Fibroblast of peridontal ligament (primary cell): ENCODE data around the gene CARHSP1.
A peak's percentile ranks its signal among the peaks of the same experiment; 100 is the strongest.
"Not testable (repeated sequence)": the region's sequence is repeated elsewhere in the genome, so short reads cannot be mapped to it uniquely, and the experiment has no call there.

Source experiments
- DNase-seq: peaks from one replicate; pipeline ENCODE4 v3.0.0-alpha.2; 2010; ENCODE audit errors: extremely low read depth

Gene CARHSP1

DNA sequence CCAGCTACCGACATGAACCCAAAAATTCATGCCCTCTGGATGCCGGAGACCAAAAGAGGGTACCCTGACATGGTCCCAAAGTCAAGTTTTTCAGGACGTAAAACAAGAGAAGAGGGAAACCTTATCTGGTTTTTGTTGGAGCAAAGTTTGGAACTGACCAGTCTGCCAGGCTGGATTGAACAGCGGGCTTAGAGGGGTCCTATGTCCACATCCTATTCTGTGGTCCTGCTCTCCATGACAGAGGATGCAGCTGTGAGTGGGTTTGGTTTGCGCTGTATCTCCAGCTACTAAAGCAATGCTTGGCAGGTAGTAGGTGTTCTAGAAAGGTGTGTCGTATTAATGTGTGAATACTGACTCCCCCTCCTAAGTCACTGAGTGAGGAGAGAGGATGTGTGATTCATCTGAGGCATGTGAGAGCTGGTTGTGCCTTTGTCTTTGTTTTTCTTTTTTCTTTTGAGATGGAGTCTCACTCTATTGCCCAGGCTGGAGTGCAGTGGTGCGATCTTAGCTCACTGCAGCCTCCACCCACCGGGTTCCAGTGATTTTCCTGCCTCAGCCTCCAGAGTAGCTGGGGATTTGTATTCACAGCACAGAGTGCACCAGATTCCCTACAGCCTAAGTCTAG is 40.2 kb downstream of the CARHSP1 start:
- no peak for DNase-seq

GRCh38 chr16:8826278-8826879 is 42.4 kb downstream of the CARHSP1 start:
- no peak for DNase-seq

- DNase-seq = no peak
Measured at GRCh38 chr16:8822403-8822802, 46.4 kb downstream of the CARHSP1 start.

- no peak for DNase-seq
Measured at GRCh38 chr16:8819411-8820034, 49.3 kb downstream of the CARHSP1 start.

DNA sequence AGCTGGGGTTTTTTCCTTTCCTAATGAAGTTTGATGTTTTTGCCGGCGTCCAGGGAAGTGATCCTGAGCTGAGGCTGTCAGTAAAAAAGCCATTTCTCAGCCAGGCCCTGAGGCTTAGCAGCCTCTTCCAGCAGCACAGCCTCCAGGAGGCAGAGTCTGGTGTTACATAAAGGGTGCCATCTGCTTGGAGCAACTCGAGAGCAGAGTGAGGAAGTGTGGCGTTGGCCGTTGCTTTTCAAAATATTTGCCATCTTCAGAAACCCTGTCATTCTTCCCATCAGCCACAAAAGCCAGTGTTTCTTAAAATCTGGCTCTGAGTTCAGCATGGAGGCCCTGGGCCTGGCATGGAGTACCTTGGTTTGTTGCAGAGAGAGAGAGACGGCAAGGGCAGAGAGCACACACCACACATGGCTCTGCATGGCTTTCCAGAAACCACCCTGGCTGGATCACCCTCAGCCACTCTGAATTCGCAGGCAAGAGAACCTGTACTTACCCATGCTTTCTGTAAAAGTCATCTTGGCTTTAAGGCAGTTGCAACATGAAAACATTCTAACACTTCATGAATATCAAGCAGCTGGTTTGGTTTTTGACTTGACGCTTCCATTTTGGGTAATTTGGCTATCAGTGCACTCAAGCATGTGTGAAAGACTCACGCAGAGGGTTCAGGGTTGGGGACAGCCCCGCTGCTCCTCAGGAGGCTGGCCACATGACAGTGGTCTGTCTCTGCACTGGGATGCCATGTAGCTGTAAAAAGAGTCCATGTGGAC is 50.1 kb downstream of the CARHSP1 start:
- no peak for DNase-seq

- DNase-seq = peak; percentile 22
Measured at GRCh38 chr16:8816967-8817655, 51.7 kb downstream of the CARHSP1 start.

GRCh38 chr16:8814095-8814806 is 54.6 kb downstream of the CARHSP1 start:
- DNase-seq = no peak

- no peak for DNase-seq
Measured at GRCh38 chr16:8812162-8812843, 56.5 kb downstream of the CARHSP1 start.

GRCh38 chr16:8808613-8809353 is 60.0 kb downstream of the CARHSP1 start:
- no peak for DNase-seq

DNA sequence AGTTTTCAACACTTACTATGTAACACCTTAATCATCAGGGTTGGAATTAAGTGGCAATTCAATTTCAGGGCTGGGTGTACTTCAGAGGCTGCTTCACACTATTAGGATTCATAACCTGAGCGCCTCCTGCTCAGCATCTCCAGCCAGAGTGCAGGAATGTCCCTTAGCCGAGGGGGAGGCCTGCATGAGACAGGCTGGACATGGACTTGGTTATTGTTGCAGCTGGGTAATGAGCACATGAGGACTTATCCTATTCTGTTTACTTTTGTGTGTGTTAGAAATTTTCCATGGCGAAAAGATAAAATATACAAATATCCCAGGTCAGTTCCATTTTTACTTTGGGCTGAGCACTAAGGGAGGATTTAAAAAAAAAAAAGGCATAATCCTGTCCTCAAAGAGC is 60.8 kb downstream of the CARHSP1 start:
- DNase-seq = no peak

DNA sequence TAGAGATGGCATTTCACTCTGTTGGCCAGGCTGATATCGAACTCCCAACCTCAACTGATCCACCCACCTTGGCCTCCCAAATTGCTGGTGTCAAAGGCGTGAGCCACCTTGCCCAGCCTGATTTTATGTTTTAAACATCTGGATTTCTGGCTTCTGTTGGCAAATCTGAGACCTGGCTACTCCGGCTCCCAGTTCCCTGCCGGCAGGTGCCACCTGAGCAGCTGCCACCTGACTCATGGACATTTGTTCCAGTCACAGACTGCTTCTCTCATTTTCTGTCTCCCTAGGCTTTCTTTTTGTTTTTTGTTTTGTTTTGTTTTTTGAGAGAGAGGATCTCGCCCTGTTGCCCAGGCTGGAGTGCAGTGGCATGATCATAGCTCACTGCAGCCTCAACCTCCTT is 61.6 kb downstream of the CARHSP1 start:
- DNase-seq = no peak

GRCh38 chr16:8806272-8806983 is 62.4 kb downstream of the CARHSP1 start:
- peak; percentile 31 for DNase-seq

DNA sequence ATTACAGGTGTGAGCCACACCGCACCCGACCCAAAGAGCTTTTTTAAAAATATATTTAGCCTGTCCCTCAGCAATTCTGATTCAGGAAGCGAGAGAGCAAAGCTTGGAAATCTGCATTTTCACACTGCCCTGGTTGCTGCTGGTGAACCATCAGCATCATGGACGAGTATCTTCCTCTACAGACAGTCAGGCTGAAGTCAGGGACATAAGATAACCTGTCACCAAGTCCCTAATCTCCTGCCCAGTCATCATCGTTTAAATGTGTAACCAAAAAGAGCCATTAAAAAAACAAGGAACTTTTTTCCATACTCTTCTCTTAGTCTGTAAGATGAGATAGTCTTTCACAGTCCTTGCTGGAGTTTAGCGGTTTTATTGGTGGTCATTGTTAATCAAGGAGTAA is 64.5 kb downstream of the CARHSP1 start:
- DNase-seq = no peak

- DNase-seq = not testable (repeated sequence)
Measured at GRCh38 chr16:8803733-8804132, 65.1 kb downstream of the CARHSP1 start.
